GM12891 (cell line): ENCODE data around the gene PVR.
"Not testable (repeated sequence)": the region's sequence is repeated elsewhere in the genome, so short reads cannot be mapped to it uniquely, and the experiment has no call there.

Source experiments
- DNase-seq: peaks from one replicate; pipeline ENCODE4 v3.0.0; 2011; ENCODE audit warnings: low spot score; ENCODE audit not compliant: insufficient read length
- FAIRE-seq: peaks from 2 replicates; lab custom pipeline; 2011; peaks lifted over from hg19 to GRCh38; lab: Jason Lieb, UNC
- PAX5 ChIP-seq: IDR thresholded peaks from 2 replicates; pipeline ENCODE4 v1.6.1; 2011; ENCODE audit warnings: low read length, moderate library complexity, mild to moderate bottlenecking; ENCODE audit not compliant: insufficient read depth, severe bottlenecking
- POLR2A ChIP-seq: IDR thresholded peaks from 2 replicates; pipeline ENCODE4 v1.6.1; 2011; ENCODE audit warnings: low read depth, low read length, control low read depth
- POLR2AphosphoS5 ChIP-seq: IDR thresholded peaks from 2 replicates; pipeline ENCODE4 v1.6.1; 2011; ENCODE audit warnings: low read depth, low read length, control low read depth
- POU2F2 ChIP-seq: IDR thresholded peaks from 2 replicates; pipeline ENCODE4 v1.6.1; 2011; ENCODE audit warnings: low read depth, mild to moderate bottlenecking, control low read depth, low read length, moderate library complexity
- SPI1 ChIP-seq: IDR thresholded peaks from 2 replicates; pipeline ENCODE4 v1.6.1; 2011; ENCODE audit warnings: low read depth, low read length, control low read depth
- TAF1 ChIP-seq: IDR thresholded peaks from 2 replicates; pipeline ENCODE4 v1.6.1; 2011; ENCODE audit warnings: low read depth, low read length, control low read depth

Gene PVR

DNA sequence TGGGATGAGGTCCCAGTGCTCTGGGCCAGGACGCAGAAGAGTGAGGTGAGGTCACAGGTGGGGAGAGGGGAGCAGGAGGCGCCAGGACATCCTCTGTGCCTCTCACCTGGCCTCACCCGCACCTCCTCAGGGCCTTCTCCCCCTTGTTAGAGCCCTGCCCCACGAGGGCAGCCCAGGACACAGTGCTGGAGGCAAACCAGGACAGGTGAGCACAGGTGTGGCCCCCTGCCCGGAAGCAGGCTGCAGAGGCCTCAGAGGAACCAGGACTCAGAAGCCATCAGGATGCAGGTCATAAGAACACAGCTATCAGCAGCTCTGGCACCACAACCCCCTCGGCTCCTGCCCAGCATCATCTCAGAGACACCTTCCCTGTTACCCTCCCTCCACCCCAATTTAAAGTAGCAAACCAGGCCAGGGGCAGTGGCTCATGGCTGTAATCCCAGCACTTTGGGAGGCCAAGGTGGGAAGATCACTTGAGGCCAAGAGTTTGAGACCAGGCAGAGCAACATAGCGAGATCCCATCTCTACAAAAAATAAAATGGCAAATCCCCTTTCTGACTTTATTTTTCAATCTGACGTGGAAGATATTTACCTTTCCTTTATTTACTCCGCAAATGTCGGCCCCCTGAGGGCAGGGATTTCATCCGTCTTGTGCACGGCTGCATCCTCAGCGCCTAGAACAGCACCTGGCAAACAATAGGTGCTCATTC, 54.9 kb downstream of the PVR start, which contains the start of gene CEACAM16:
Gene CEACAM16, plus strand, starts transcription at position 660 of the 710 bp plus-strand sequence. CDS start 2,306 bp downstream, outside the sequence.
- TF ChIP-seq PAX5 (no peak), SPI1 (no peak), POLR2A (no peak), TAF1 (no peak), POLR2AphosphoS5 (no peak), POU2F2 (no peak)
- DNase-seq (no peak), FAIRE-seq (no peak)

DNA sequence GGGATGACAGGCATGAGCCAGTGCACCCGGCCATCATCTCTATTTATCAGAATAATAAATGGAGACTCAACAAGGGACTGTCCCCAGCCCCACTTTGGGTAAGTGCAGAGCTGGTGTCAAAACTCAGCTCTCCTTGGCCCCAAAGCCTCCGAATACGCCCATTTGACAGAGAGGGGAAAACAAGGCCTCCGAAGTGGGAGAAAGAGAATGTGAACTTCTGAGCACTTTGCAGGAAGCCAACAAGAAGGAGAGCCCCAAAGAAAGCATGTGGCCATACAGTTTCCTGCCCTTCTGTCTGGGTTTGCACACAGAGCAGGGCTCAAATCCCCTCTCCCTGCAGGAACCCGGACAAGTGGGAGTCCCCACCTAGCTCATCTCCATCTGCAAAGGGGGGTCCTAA, 56.8 kb downstream of the PVR start:
- FAIRE-seq = no peak

DNA sequence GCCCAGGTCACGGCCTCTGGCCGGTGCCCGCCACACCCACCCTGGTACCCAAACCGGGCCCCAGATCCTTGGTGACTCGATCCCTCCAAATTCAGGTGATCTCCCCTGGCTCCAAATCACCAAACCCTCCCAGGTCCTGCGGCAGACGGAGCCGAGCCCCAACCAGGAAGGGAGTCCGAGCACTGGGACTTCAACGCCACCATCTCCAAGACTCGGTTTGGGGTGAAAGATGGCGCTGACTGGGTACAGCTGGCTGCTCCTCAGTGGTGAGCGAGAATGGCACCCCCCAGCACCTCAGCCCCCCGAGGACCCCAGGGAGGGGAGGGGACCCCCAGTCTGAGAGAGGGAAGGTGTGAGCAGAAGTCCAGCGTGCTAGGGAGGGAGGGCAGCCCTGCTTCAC, 57.5 kb downstream of the PVR start:
- no peak for DNase-seq
- FAIRE-seq = no peak
- TF ChIP-seq PAX5 = no peak
- TF ChIP-seq POLR2A = no peak
- TF ChIP-seq POLR2AphosphoS5 = no peak
- TF ChIP-seq TAF1 = no peak
- no peak for TF ChIP-seq POU2F2
- no peak for TF ChIP-seq SPI1

More for the DNA sequence above, 56.8 kb downstream of the PVR start:
- TF ChIP-seq POLR2A = no peak
- TF ChIP-seq PAX5 = no peak
- no peak for TF ChIP-seq SPI1
- DNase-seq = no peak

DNA sequence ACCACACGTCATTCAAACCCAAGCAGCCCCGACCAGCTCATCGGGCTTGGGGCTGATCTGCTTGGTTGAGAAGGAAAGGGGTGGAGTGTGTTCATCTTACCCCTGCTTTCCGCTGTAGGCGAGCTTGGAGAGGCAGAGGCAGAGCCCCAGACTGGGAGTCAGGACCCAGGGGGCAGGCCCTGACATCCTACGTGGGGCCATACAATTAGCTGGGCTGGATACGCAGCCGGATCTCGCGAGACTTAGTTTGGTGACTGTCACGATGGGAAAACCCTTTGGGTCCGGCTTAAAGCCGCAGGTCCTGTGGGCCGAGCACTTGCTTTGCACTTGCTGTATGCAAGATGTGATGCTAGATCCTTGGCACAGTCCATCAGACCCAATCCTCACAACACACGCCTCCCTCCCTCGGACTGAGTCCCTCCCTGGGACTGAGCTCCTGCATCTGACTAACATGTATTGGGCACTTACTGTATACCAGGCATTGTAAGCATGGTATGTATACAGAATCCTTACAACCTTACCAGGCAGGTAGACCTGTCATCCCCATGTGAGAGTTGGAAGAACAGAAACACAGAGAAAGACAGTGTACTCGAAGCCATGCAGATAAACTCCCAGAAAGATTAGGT, 59.0 kb downstream of the PVR start:
- no peak for DNase-seq
- TF ChIP-seq POU2F2 = no peak
- no peak for TF ChIP-seq TAF1
- no peak for TF ChIP-seq POLR2A
- no peak for FAIRE-seq

DNA sequence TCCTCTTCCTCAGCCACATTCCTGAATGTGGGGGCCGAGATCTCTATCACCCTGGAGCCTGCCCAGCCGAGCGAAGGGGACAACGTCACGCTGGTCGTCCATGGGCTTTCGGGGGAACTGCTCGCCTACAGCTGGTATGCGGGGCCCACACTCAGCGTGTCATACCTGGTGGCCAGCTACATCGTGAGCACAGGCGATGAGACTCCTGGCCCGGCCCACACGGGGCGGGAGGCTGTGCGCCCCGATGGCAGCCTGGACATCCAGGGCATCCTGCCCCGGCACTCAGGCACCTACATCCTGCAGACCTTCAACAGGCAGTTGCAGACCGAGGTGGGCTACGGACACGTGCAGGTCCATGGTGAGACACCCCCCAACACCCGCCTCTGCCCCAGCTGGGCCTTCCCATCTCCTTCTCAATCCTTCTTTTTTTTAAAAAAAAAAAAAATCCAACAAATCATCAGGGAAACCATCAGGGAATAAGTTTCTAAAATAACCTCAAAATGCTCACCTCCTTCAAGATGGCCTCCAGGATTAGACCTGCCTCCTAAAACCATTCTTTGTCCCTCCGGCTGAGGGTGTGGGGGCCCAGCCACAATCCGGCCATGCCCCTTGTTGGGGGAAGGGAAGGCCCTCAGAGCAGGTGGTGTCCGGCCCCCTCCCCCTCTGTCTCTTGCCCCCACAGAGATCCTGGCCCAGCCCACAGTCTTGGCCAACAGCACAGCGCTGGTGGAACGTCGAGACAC, 59.8 kb downstream of the PVR start:
- FAIRE-seq (no peak), DNase-seq (no peak)
- no peak for TF ChIP-seq PAX5
- no peak for TF ChIP-seq TAF1
- TF ChIP-seq POLR2A = no peak
- no peak for TF ChIP-seq POU2F2
- no peak for TF ChIP-seq POLR2AphosphoS5
- no peak for TF ChIP-seq SPI1

DNA sequence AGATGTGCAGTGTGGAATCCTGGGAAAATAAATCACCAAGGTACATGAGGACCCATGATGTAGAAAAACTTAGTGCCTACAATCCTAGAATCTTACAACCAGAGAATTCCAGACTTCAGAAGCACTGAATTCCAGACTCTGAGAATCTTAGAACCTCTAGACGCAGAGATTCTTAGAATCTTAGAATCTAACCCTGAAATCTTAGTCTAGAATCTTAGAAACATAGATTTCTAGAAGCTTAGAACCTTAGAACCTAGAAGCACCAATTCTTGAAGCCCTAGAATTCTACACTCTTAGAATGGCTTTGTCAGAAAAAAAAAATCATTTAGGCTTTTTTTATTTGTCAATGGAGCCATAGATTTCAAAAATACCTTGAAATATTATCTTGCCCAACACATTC, 61.3 kb downstream of the PVR start:
- FAIRE-seq (no peak), DNase-seq (no peak)
- no peak for TF ChIP-seq POLR2AphosphoS5
- TF ChIP-seq POLR2A = no peak
- no peak for TF ChIP-seq SPI1
- no peak for TF ChIP-seq POU2F2
- TF ChIP-seq TAF1 = no peak
- no peak for TF ChIP-seq PAX5

DNA sequence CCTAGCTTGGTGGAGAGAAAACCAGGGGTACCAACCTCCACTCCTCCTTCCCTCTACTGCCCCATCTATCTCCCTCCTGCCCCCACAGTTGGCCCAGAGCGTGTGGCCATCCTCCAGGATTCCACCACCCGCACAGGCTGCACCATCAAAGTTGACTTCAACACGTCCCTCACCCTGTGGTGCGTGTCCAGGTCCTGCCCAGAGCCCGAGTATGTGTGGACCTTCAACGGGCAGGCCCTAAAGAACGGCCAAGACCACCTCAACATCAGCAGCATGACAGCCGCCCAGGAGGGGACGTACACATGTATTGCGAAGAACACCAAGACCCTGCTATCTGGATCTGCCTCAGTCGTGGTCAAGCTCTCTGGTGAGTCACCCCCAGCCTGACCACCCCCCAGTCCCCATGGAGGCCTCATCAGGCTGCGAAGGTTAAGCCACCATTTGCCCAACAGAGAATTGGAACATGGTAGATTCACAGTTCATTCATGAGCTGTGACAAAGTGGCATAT, 61.8 kb downstream of the PVR start:
- FAIRE-seq (no peak), DNase-seq (no peak)
- TF ChIP-seq PAX5 = no peak
- no peak for TF ChIP-seq POLR2AphosphoS5
- no peak for TF ChIP-seq POLR2A
- TF ChIP-seq SPI1 = no peak
- TF ChIP-seq TAF1 = no peak
- TF ChIP-seq POU2F2 = no peak

DNA sequence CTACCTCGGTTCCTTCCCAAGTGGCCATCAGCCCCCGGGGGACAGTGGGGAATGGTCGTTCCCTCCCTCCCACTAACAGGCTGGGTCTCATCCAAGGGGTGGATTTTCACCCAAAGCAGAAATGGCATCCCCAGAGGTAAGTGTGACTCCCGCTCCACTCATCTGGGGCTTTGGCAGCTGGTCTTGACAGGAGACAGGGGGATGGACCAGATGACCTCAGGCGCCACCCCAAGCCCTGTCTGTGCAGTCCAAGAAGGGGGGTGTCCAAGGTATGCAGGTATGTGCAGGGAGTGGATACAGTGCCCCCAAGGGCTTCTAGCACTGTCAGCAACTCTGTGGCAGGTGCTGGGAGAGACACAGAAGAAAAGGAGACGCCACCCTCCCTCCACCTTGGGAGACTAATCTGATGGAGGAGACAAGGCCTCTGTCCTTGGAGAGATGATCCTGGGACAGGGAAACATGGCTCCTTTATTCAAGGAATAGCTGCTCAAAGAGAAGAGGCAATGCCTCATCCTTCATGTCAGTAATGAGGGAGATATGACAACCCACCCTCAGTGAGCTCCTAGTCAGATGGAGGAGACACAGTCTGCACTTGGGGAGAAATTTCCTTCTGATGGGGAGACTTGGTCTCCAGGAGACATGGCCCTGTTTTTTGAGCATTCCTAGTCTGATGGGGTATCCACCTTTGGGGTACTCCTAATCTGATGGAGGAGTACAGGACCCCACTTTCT, 63.0 kb downstream of the PVR start:
- TF ChIP-seq POLR2AphosphoS5 (no peak), SPI1 (no peak), TAF1 (no peak), PAX5 (no peak), POLR2A (no peak), POU2F2 (no peak)
- FAIRE-seq (no peak), DNase-seq (no peak)

DNA sequence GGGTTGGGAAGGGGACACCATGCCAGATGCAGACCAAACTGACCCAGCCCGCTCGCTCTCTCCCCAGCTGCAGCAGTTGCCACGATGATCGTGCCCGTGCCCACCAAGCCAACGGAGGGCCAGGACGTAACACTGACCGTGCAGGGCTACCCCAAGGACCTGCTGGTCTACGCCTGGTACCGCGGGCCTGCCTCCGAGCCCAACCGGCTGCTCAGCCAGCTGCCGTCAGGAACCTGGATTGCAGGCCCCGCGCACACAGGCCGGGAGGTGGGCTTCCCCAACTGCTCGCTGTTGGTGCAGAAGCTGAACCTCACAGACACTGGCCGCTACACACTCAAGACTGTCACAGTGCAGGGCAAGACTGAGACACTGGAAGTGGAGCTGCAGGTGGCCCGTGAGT, 64.1 kb downstream of the PVR start:
- DNase-seq = no peak
- no peak for TF ChIP-seq SPI1
- no peak for TF ChIP-seq POLR2A
- no peak for TF ChIP-seq PAX5
- TF ChIP-seq POLR2AphosphoS5 = no peak
- TF ChIP-seq POU2F2 = no peak
- TF ChIP-seq TAF1 = no peak
- FAIRE-seq = no peak

DNA sequence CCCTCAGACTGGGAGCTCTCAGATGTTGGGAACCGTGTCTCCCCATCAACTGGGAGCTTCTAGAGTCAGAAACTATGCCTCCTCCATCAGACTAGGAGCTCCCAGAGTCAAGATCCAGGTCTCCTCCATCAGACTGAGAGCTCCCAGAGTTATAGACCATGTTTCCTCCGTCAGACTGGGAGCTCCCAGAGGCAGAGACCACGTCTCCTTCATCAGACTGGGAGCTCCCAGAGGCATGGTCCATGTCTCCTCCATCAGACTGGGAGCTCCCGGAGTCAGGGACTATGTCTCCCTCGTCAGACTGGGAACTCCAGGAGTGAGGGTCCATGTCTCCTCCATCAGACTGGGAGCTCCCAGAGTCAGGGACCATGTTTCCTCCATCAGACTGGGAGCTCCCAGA, 65.2 kb downstream of the PVR start:
- TF ChIP-seq POLR2AphosphoS5 = no peak
- DNase-seq (no peak), FAIRE-seq (no peak)

DNA sequence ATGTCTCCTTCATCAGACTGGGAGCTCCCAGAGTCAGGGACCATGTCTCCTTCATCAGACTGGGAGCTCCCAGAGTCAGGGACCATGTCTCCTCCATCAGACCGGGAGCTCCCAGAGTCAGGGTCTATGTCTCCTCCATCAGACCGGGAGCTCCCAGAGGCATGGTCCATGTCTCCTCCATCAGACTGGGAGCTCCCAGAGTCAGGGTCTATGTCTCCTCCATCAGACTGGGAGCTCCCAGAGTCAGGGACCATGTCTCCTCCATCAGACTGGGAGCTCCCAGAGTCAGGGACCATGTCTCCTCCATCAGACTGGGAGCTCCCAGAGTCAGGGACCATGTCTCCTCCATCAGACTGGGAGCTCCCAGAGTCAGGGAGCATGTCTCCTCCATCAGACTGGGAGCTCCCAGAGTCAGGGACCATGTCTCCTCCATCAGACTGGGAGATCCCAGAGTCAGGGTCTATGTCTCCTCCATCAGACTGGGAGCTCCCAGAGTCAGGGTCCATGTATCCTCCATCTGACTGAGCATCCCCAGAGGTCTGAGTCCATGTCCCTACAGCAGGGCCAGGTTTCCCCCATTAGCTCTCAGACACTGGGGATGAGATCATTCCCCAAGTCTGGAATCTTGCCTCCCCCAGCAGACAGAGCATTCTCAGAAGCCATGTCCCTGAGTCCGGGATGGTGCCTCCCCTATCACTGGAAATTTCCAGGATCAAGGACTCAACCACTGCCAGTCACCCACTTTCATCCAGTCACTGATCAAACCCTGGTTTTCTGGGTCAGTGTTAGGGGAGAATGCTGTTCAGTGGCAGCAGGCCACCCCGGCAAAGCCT, 65.9 kb downstream of the PVR start:
- not testable (repeated sequence) for DNase-seq

More for the DNA sequence above, 65.9 kb downstream of the PVR start:
- not testable (repeated sequence) for FAIRE-seq
